Measurements from ENCODE around the gene GJD3. TPM values are rescaled to one million over a fixed set of nuclear protein-coding genes. Genes with fewer than 3 reads are reported as not detected.
A peak's percentile ranks its signal among the peaks of the same experiment; 100 is the strongest.
"Not testable (repeated sequence)": the region's sequence is repeated elsewhere in the genome, so short reads cannot be mapped to it uniquely, and the experiment has no call there.

The GJD3 gene
- total and polyA plus RNA-seq, 5 donors from 2014 or later = not detected

- ATAC-seq (ENCODE audit: low read depth in 2 of 2) (no peak), DNase-seq (no peak)
- Mint-ChIP-seq H3K4me3 (no peak overlapping the region), H3K27me3 (peaks cover 14% of the 10 kb centered on the region), H3K36me3 (no peaks in the 10 kb centered on the region), H3K27ac (no peak overlapping the region), H3K4me1 (peaks cover 0 to 7% (median 6%) of the 10 kb centered on the region in 4 donors), H3K9me3 (peaks cover 0 to 1% (median 0%) of the 10 kb centered on the region in 7 donors)
- no peaks in the 10 kb centered on the region for H3K36me3 ChIP-seq (ENCODE audit: control insufficient read depth, insufficient read depth, low read length)
- no peak overlapping the region for H3K4me3 ChIP-seq (ENCODE audit: low read depth, low read length)
- H3K9me3 ChIP-seq (ENCODE audit: control insufficient read depth in 2 of 2, low read length in 2 of 2) = no peaks in the 10 kb centered on the region
- H3K27me3 ChIP-seq (ENCODE audit: control insufficient read depth, insufficient read depth, low read length) = no peaks in the 10 kb centered on the region
- H3K27ac ChIP-seq (ENCODE audit: insufficient read depth, low read length, poor library complexity, severe bottlenecking) = no peak overlapping the region
- H3K4me1 ChIP-seq (ENCODE audit: control insufficient read depth, insufficient read depth, low read length, poor library complexity, severe bottlenecking) = no peaks in the 10 kb centered on the region
Observed at GRCh38 chr17:40374821-40375498, 10.4 kb upstream of the GJD3 start.

- no peaks in the 10 kb centered on the region for H3K36me3 Mint-ChIP-seq
- peaks cover 14% of the 10 kb centered on the region for H3K27me3 Mint-ChIP-seq
- Histone ChIP-seq H3K36me3 (ENCODE audit: control insufficient read depth, insufficient read depth, low read length) (no peaks in the 10 kb centered on the region), H3K9me3 (ENCODE audit: control insufficient read depth in 2 of 2, low read length in 2 of 2) (no peaks in the 10 kb centered on the region), H3K4me1 (ENCODE audit: control insufficient read depth, insufficient read depth, low read length, poor library complexity, severe bottlenecking) (no peaks in the 10 kb centered on the region), H3K27ac (ENCODE audit: insufficient read depth, low read length, poor library complexity, severe bottlenecking) (no peak overlapping the region), H3K27me3 (ENCODE audit: control insufficient read depth, insufficient read depth, low read length) (no peaks in the 10 kb centered on the region), H3K4me3 (ENCODE audit: low read depth, low read length) (no peak overlapping the region)
- H3K4me3 Mint-ChIP-seq = no peak overlapping the region
- peaks cover 0 to 7% (median 6%) of the 10 kb centered on the region in 4 donors for H3K4me1 Mint-ChIP-seq
- no peak for ATAC-seq (ENCODE audit: low read depth in 2 of 2)
- peaks cover 0 to 1% (median 0%) of the 10 kb centered on the region in 7 donors for H3K9me3 Mint-ChIP-seq
- H3K27ac Mint-ChIP-seq = no peak overlapping the region
- no peak for DNase-seq
Observed at GRCh38 chr17:40373999-40374398, 9.5 kb upstream of the GJD3 start.

DNA sequence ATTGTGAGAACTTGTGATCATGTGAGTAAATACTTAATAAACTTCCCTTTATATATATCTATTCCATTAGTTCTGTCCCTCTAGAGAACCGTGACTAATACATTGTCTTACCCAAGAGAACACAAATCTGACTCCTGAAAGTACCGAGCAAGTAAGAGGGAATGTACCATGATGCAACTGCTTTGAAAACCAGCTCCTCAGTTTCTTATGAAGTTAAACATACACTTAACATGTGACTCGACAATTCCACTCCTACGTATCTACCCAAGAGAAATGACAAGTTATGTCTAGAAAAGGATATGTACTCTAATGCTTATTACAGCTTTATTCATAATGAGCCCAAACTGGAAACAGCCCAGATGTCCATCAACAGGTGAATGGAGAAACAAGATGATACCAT lies 8.8 kb upstream of the GJD3 start:
- Mint-ChIP-seq H3K36me3 (no peaks in the 10 kb centered on the region), H3K27ac (no peak overlapping the region)

GRCh38 chr17:40372644-40373043 lies 8.1 kb upstream of the GJD3 start:
- not testable (repeated sequence) for DNase-seq; H3K27ac ChIP-seq (ENCODE audit: insufficient read depth, low read length, poor library complexity, severe bottlenecking); H3K4me1 ChIP-seq (ENCODE audit: control insufficient read depth, insufficient read depth, low read length, poor library complexity, severe bottlenecking); H3K27me3 ChIP-seq (ENCODE audit: control insufficient read depth, insufficient read depth, low read length); ATAC-seq (ENCODE audit: low read depth in 2 of 2); H3K36me3 Mint-ChIP-seq; H3K4me1 Mint-ChIP-seq; H3K27ac Mint-ChIP-seq; H3K4me3 ChIP-seq (ENCODE audit: low read depth, low read length); H3K9me3 Mint-ChIP-seq; H3K9me3 ChIP-seq (ENCODE audit: control insufficient read depth in 2 of 2, low read length in 2 of 2); H3K36me3 ChIP-seq (ENCODE audit: control insufficient read depth, insufficient read depth, low read length)
- peaks cover 14% of the 10 kb centered on the region for H3K27me3 Mint-ChIP-seq
- H3K4me3 Mint-ChIP-seq = peak overlapping the region in 2 of 4 donors; percentile 41 to 65

More for the DNA sequence above, 8.8 kb upstream of the GJD3 start:
- Mint-ChIP-seq H3K27me3 (peaks cover 14% of the 10 kb centered on the region), H3K4me3 (no peak overlapping the region), H3K9me3 (peaks cover 0 to 1% (median 0%) of the 10 kb centered on the region in 7 donors), H3K4me1 (peaks cover 0 to 7% (median 6%) of the 10 kb centered on the region in 4 donors)
- H3K27ac ChIP-seq (ENCODE audit: insufficient read depth, low read length, poor library complexity, severe bottlenecking) = no peak overlapping the region
- no peak for DNase-seq
- no peak overlapping the region for H3K4me3 ChIP-seq (ENCODE audit: low read depth, low read length)
- no peaks in the 10 kb centered on the region for H3K4me1 ChIP-seq (ENCODE audit: control insufficient read depth, insufficient read depth, low read length, poor library complexity, severe bottlenecking)
- no peaks in the 10 kb centered on the region for H3K36me3 ChIP-seq (ENCODE audit: control insufficient read depth, insufficient read depth, low read length)
- no peaks in the 10 kb centered on the region for H3K9me3 ChIP-seq (ENCODE audit: control insufficient read depth in 2 of 2, low read length in 2 of 2)
- no peak for ATAC-seq (ENCODE audit: low read depth in 2 of 2)
- no peaks in the 10 kb centered on the region for H3K27me3 ChIP-seq (ENCODE audit: control insufficient read depth, insufficient read depth, low read length)

- Histone ChIP-seq H3K36me3 (ENCODE audit: control insufficient read depth, insufficient read depth, low read length) (no peaks in the 10 kb centered on the region), H3K4me3 (ENCODE audit: low read depth, low read length) (no peak overlapping the region), H3K27ac (ENCODE audit: insufficient read depth, low read length, poor library complexity, severe bottlenecking) (no peak overlapping the region), H3K27me3 (ENCODE audit: control insufficient read depth, insufficient read depth, low read length) (no peaks in the 10 kb centered on the region), H3K9me3 (ENCODE audit: control insufficient read depth in 2 of 2, low read length in 2 of 2) (no peaks in the 10 kb centered on the region), H3K4me1 (ENCODE audit: control insufficient read depth, insufficient read depth, low read length, poor library complexity, severe bottlenecking) (no peaks in the 10 kb centered on the region)
- peaks cover 13% of the 10 kb centered on the region for H3K27me3 Mint-ChIP-seq
- peaks cover 0 to 6% (median 4%) of the 10 kb centered on the region in 4 donors for H3K4me1 Mint-ChIP-seq
- no peak for ATAC-seq (ENCODE audit: low read depth in 2 of 2)
- no peaks in the 10 kb centered on the region for H3K36me3 Mint-ChIP-seq
- DNase-seq = no peak
- no peak overlapping the region for H3K27ac Mint-ChIP-seq
- H3K4me3 Mint-ChIP-seq = no peak overlapping the region
- peaks cover 0 to 1% (median 0%) of the 10 kb centered on the region in 7 donors for H3K9me3 Mint-ChIP-seq
Observed at GRCh38 chr17:40372031-40372430, 7.5 kb upstream of the GJD3 start.

DNA sequence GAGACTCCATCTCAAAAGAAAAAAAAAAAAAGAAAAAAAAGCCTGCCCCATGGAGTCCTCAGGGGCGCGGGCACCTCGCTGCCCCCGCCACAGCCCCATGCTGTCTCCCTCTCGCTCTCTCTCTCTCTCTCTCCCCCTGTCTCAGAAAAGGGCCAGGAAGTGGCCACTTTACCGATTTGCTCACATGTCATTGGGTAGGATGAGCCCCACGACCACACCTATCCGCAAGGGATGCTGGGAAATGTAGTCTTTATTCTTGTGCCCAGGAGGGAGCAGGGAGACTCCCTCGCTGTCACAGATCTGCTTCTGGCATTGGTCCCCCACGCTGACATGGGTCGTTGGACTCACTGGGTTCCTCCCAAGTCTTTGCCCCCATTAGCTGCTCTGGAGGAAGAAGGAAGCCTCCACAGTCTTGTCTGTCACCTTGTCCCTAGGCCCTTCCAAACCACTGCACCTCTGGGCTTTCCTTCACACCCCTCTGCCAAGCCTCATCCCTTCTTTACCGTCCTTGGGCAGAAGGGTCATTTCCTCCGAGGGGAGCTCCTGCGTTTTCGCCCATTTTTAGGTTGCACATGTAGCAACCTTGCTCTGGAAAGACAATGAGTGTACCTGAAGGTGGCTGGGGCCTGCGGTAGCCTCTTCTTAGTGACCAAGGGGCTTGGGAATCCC lies 6.9 kb upstream of the GJD3 start:
- Mint-ChIP-seq H3K4me3 (no peak overlapping the region), H3K36me3 (no peaks in the 10 kb centered on the region), H3K27me3 (peaks cover 8% of the 10 kb centered on the region), H3K9me3 (peaks cover 0 to 1% (median 0%) of the 10 kb centered on the region in 7 donors), H3K27ac (no peak overlapping the region), H3K4me1 (peaks cover 0 to 2% (median under 1%) of the 10 kb centered on the region in 4 donors)
- Histone ChIP-seq H3K27ac (ENCODE audit: insufficient read depth, low read length, poor library complexity, severe bottlenecking) (no peak overlapping the region), H3K36me3 (ENCODE audit: control insufficient read depth, insufficient read depth, low read length) (no peaks in the 10 kb centered on the region), H3K4me3 (ENCODE audit: low read depth, low read length) (no peak overlapping the region), H3K27me3 (ENCODE audit: control insufficient read depth, insufficient read depth, low read length) (no peaks in the 10 kb centered on the region), H3K9me3 (ENCODE audit: control insufficient read depth in 2 of 2, low read length in 2 of 2) (no peaks in the 10 kb centered on the region), H3K4me1 (ENCODE audit: control insufficient read depth, insufficient read depth, low read length, poor library complexity, severe bottlenecking) (no peaks in the 10 kb centered on the region)
- ATAC-seq (ENCODE audit: low read depth in 2 of 2) = peak in 1 of 2 donors; percentile 68
- peak in 2 of 3 donors; percentile 45 to 72 for DNase-seq

GRCh38 chr17:40369923-40370322 lies 5.4 kb upstream of the GJD3 start:
- Histone ChIP-seq H3K4me1 (ENCODE audit: control insufficient read depth, insufficient read depth, low read length, poor library complexity, severe bottlenecking) (no peaks in the 10 kb centered on the region), H3K27ac (ENCODE audit: insufficient read depth, low read length, poor library complexity, severe bottlenecking) (no peak overlapping the region), H3K4me3 (ENCODE audit: low read depth, low read length) (no peak overlapping the region), H3K27me3 (ENCODE audit: control insufficient read depth, insufficient read depth, low read length) (no peaks in the 10 kb centered on the region), H3K36me3 (ENCODE audit: control insufficient read depth, insufficient read depth, low read length) (no peaks in the 10 kb centered on the region), H3K9me3 (ENCODE audit: control insufficient read depth in 2 of 2, low read length in 2 of 2) (no peaks in the 10 kb centered on the region)
- H3K9me3 Mint-ChIP-seq = peaks cover 0 to 1% (median 0%) of the 10 kb centered on the region in 7 donors
- H3K4me1 Mint-ChIP-seq = peaks cover 0 to 5% (median 1%) of the 10 kb centered on the region in 4 donors
- H3K36me3 Mint-ChIP-seq = no peaks in the 10 kb centered on the region
- no peak for DNase-seq
- H3K27ac Mint-ChIP-seq = no peak overlapping the region
- ATAC-seq (ENCODE audit: low read depth in 2 of 2) = no peak
- H3K4me3 Mint-ChIP-seq = no peak overlapping the region
- peaks cover 8% of the 10 kb centered on the region for H3K27me3 Mint-ChIP-seq

GRCh38 chr17:40367728-40368127 lies 3.2 kb upstream of the GJD3 start:
- not testable (repeated sequence) for H3K9me3 ChIP-seq (ENCODE audit: control insufficient read depth in 2 of 2, low read length in 2 of 2); H3K36me3 Mint-ChIP-seq; H3K4me3 ChIP-seq (ENCODE audit: low read depth, low read length); H3K27me3 ChIP-seq (ENCODE audit: control insufficient read depth, insufficient read depth, low read length); H3K36me3 ChIP-seq (ENCODE audit: control insufficient read depth, insufficient read depth, low read length); H3K27me3 Mint-ChIP-seq; H3K4me1 ChIP-seq (ENCODE audit: control insufficient read depth, insufficient read depth, low read length, poor library complexity, severe bottlenecking); H3K27ac ChIP-seq (ENCODE audit: insufficient read depth, low read length, poor library complexity, severe bottlenecking); H3K27ac Mint-ChIP-seq; H3K4me1 Mint-ChIP-seq; H3K9me3 Mint-ChIP-seq; DNase-seq; ATAC-seq (ENCODE audit: low read depth in 2 of 2); H3K4me3 Mint-ChIP-seq
